Ramos (cell line): ENCODE measurements around the gene IL26.
"Not testable (repeated sequence)": the region's sequence is repeated elsewhere in the genome, so short reads cannot be mapped to it uniquely, and the experiment has no call there.

Experiments used
- in situ Hi-C: fragments of 300-500 bp; cut with MboI; formaldehyde crosslinking; loops from one replicate; pipeline ENCODE4 v1.14.3; 2022; ENCODE audit warnings: low sequenced_read_pairs; ENCODE audit not compliant: unreplicated experiment

IL26 gene

DNA sequence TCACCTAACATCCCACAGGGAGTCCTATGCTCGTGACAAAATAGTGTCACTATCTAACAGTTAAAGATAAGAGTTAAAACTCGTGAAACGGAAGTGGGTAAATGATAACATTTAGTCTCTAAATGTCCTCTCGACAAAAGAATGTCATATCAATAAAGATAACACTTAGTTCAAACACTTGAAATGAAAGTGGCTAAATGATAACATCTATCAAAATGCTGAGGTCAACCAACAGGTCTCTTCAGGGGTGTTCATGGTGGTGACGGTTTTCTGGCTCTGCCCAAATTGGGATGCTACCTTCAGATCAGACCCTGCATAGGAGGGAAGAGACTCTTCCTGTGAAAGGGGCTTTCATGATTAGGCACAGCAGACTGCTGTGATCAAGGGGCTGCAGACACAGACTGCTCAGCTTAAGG is 22.1 kb downstream of the IL26 start:
- in situ Hi-C loops = no loop called here

DNA sequence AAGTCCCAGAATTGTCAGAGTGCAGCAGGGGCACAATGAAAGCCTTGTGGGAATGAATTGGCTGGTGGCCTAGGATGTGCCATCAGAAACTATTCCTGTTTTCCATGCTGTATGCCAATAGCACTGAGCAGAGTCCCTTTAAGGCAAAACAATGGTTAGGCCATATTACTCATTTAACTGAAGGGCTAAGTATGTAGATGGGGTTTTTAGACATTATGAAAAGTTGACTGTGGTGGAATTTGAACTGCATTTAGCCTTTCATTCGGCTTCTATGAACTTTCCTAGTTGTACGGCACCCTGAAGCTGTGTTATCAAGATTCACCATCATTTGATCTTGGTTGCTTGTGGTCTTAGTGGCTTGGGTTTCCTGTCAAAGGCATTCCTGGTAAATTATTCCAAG is 24.8 kb downstream of the IL26 start:
- in situ Hi-C loops = no loop called here

DNA sequence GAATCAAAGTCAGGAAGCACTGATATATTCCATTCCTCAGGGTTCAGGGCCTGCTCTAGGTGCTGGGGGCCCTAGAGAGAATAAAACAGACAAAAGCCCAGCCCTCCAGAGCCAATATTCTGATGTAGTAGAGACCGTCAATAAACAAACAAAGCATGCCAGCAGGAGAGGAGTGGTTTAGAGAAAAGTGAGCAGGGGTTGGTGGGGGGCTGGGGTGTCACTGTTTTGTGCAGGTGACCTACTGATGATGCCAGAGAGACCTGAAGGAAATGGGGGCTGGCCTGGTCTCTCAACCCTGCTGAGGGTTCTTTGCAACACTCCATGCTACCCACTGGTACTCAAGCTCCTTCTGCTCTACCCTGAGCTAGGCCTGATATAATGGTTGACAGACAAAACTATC is 26.5 kb downstream of the IL26 start:
- in situ Hi-C loops = no loop called here

DNA sequence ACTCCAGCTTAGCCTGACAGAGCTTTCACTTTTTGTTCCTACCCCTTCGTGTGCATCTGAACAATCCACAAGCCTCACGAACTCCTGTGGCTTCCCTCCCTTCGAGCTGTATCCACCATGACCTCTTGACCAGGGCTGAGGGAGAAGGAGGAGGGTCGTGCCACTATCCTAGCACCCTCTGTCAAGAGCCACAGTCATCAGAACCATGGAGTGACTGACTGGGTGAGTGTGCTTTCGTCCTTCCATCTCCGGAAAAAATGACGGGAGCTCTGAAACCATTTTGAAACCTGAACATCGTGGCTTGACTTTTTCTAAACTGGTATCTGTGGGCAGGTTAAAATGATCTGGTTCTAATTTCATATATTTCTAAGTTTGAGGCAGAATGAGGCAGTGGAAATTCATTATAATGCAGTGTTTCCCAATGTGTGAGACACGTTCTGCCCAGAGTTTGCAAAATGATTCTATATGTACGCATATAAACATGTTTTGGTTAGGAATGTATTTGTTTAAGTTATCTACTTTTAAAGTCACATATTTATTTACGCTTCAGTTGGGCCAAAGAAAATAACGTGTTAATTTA is 27.0 kb downstream of the IL26 start:
- in situ Hi-C loops = no loop called here

DNA sequence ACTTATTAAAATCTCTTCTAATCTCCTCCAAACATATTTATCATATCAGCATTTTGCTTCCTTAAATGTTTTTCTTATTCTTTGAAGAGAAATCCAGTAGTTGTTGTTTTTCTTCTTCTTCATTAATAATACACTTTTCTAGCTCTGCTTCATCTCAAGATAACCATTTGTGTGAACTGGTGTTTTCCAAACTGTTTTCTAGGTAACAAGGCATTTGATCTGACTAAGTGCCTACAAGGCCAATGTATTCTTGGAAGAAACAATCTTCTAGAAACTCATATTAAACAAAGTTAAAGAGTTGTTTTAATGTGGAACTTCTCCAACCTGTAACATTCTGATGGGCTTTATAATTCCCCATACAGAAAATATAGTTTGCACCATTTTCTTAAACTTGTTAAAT is 35.3 kb downstream of the IL26 start:
- in situ Hi-C loops = no loop called here

DNA sequence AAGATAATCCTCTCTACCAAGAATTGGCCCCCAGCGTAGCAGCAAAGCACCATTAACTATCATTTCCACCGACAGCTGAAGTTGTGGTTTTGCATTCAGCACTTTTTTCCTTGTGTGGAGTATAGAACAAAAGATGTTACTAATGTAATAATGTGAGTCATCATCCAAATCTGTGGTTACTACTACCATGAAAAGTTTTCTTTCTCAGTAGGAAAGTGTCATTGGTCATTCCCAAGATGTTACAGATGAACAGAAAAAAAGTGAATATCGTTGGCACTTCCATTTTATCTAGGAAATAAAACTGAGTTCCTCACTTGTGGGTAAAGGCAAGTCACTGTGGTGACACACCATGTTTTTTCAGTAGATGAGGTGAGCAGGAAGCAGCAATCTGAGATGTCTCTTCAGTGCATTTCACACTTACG is 35.8 kb downstream of the IL26 start:
- in situ Hi-C loops = no loop called here

DNA sequence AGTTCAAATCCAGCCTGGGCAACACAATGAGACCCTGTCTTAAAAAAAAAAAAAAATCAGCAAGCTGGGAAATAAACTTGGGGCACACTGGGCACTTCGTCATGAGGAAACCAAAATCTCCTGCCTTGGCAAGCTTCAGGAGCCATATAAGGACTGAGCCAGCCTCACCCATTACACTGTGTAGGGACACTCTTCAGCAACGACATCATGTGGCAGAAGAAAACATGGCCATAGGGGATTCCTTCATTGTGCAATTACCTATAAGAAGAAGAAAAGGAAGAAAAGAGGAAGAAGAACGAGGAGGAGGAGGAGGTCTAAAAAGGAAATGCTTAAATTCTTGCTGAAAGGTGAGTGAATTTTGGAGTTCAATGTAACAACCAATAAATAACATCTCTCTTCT is 40.0 kb downstream of the IL26 start:
- in situ Hi-C loops = no loop called here

DNA sequence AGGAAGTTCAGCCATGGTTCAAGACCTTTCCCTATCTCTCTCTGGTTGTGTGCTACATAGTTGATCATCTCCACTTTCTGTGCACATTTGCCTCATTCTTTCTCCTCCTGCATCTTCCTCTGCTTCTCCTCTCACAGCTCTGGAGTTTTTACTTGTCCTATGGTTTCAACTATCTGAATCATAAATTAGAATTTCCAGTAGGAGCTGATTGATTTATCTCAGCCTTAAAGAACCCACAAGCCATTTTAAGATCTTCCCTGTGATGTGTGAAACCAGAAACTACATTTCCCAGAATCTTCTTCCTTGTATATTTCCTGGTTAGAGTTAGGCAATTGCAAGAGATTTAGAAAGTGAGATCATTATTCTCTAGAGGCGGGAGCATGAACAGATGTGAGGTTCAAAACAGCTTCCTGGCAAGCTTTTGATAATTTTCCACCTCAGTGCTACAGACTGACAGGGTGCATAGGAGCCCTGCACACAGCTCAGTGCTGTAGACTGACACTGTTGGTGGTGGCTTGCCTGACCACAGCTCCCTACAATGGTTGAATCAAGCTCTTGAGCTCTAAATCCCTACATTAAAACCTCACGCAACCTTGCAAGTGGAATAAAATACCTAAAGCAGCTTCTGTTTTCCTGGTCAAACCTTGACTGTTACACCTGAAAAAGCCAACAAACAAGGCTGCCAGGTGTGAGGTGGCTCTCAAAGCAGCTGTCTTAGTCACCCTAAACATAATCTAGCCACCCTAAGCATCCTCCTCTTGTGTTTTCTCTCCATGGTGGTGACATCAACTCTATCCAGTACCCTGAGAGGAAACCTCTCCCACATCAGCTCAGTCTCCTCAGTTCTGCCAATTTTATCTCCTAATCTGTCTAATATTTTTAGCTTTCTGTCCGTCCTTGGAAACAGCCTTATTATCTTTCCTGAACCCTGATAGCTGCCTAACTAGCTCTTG is 44.5 kb downstream of the IL26 start:
- in situ Hi-C loops = no loop called here

DNA sequence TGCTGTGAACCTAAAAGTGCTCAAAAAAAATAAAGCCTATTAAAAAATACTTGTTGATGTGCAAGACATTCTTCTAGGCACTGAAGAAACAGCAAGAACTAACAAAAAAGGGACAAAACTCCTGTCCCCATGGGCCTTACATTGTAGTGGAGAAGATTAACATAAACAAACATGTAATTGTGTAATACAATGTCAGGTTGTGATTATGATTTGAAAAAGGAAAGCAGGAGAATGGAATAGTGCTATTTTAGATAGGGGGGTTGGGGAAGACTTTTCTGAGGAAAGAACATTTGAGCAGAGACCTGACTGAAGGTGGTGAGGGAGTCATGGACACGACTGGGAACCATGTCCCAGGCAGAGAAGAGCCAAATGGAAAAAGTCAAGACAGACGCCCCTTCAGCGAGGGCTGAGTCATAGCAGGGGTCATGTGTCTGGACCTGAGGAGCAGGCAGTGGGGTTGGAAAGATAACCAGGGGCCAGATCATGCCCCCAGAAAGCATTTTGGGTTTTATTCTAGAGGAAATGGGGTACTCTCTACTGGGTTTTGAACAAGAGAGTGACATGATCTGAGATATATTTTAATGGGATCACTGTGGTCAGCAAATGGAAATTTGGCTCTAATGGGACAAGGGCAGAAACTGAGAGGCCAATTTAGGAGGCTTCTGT is 46.7 kb downstream of the IL26 start:
- in situ Hi-C loops = no loop called here

DNA sequence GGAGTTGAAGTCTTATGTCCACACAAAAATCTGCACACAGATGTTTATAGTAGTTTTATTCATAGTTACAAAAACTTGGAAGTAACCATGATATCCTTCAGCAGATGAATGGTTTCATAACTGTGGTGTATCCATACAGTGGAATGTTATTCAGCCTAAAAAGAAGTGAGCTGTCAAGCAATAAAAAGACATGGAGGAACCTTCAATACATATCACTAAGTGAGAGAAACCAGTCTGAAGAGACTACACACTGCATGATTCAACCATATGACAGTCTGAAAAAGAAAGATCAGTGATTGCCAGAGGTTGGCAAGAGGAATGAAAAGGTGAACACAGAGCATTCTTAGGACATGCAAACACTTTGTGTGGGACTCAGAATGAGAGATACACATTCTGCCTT is 47.4 kb downstream of the IL26 start:
- in situ Hi-C loops = no loop called here

DNA sequence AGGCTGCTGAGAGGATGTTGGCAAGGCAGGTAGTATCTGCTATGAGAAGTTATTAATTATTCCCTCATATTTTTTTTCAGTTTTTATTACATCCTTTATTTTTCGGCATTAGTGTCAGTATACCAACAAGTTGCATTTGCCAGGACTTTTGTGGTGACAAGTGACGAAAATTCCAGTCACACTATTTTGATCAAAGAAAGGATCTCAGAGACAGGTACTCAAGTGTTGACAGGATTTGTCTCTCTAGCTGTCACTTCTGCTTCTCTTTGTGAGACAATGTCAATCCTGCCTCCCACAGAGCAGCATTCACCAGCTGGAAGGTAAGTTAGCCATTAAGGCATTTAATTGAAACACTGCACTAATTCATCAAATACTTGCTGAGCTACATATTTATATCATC is 48.0 kb downstream of the IL26 start:
- in situ Hi-C loops = no loop called here

DNA sequence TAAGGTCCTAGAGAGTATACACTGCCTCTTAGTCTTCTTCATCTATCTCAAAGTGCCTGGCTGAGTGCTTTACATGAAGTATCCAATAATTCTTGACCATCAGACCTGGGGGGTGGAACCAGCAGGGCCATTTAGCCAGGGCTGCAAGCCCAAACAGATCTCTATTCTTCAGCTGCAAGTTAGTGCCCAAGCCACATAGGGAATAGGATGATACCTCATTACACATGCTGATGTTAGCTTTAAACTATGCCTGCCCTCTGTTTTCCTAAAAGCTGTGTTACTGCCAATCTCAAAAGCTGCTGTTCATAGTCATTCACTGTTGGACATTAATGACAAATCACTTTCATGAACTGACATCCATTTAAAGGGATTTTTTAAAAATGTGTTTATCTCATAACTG is 49.4 kb downstream of the IL26 start:
- in situ Hi-C loops = no loop called here

DNA sequence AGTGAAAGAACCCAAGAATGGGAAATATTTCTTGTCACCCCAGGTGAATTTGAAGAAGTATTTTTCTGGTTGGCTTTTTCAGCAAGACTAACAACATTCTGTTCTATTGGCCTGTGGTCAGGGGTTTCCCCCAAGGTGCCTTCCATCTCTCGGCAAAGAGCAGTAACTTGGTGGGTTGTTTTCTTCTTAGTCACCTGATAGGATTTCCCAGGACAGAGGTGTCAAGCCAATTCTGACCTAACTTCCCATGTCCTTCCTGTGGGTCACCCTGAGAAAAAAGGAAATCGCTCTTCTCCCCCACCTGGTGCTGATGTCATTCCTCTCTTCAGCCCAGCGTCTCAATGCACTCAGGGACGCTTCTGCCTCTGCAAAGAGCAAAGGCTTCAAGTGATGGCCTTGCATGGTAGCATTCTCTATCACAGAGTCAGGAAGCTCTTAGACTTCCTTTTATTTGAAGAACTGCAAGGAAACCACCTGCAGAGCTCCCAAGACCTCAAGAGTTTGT is 50.0 kb downstream of the IL26 start:
- in situ Hi-C loops = no loop called here

DNA sequence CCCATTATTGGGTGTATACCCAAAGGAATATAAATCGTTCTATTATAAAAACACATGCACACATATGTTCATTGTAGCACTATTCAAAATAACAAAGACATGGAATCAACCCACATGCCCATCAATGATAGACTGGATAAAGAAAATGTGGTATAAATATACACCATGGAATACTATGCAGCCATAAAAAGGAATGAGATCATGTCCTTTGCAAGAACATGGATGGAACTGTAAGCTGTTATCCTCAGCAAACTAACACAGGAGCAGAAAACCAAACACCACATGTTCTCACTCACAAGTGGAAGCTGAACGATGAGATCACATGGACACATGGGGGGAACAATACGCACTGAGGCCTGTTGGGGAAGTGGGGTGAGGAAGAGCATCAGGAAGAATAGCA is 50.8 kb downstream of the IL26 start:
- in situ Hi-C loops = not testable (repeated sequence)

DNA sequence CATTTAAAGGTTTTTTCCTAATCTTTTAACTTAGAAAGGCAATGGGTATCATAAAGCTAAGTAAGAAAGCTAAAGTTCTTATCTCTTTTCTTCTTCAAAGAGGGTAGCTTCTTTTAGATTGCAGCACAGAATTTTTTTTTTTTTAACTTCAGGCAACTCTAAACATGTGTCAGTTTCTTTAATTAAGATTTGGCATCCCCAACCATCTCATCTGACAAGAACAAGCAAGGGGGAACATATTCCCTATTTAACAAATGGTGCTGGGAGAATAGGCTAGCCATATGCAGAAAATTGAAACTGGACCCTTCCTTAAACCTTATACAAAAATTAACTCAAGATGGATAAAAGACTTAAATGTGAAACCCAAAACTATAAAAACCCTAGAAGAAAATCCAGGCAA is 51.8 kb downstream of the IL26 start:
- in situ Hi-C loops = no loop called here

DNA sequence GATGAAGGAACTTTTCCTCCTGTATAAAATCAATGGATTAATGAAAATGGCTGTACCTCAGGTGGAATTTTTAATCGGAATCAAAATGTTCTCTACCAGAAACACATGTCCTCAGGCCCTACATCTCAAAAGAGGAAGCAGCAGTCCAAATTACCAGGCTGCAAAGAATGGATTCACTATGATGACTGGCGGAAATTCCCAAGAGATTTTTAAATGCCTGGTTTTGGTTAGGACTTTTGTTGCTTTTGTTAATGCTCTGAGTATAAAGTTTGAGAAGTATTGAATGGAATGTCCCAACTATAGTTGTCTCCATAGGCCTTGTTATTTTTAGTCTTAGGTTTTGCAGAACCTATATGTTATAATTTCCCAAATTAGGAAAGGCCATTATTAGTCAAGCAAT is 54.9 kb downstream of the IL26 start:
- in situ Hi-C loops = no loop called here

DNA sequence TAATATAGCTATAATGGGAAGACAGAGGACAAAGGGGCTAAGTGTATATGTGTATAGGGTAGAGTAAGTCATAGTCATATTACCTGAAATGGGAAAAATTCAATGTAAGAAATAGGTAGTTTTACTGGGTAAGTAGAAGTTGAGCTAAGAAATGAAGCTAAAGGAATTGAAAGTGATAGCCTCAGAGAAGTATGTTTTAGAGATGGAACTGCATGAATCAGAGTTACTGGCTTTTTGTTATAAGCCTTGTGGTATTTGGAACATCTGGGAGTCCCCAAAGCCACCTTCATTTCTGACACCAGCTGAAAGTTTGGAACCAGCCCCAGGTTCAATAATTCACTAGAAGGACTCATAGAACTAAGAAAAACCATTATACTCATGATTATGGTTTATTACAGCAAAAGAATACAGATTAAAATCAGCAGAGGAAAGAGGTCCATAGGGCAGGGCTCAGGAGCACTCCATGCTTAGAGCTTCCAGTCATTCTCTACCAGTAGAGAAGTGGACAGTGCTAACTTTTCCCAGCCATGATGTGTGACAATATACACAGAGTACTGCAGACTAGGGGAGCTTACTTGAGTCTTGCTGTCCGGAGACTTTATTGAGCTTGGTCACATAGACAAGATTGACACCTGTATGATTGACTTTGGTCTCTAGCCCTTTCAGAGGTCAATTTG is 56.3 kb downstream of the IL26 start:
- in situ Hi-C loops = no loop called here

DNA sequence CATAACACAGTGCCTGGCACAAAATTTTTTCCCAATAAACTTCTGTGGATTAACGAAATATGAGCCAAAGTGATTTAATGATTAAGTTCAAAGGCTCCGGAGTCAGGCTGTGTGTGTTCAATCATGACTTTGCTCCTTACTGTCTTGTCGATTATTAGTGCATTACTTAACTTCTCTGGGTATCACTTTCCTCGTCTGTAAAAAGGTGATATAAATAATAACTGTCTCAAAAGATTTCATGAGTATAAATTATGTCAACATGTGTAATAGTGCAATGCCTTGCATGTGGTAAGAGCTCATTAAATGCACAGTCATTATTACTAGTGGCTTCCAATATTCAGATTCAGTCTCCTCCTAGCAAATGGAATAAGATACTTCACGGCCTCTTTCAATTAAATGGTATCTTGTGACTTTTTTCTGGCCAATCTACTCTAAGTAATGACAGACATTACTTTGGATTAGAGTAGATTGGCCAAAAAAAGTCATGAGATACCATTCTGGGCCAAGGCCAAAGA is 59.2 kb downstream of the IL26 start:
- in situ Hi-C loops = no loop called here

DNA sequence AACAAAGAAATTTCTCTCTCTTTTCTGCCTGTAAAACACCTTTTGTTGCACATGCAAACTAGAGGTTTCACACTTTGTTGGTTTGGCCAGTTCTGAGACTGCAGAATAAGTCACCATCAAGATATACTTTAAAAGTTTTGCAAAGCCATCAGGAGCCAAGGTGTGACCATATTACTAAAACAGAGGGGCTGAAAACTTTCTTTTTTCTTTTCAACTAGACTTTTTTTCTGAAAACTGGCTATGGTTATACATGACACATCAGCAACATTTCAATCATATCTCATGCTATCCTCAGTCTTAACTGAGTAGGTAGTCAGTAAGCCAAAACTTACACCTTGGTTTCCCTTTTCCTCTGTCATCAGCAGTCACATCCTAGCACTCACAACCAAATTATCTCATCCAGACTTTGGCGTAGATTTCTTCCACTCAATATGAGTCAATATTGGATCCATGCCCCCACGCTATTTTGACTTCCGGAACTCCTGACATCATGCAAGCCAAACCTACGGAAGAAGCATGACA is 62.0 kb downstream of the IL26 start:
- in situ Hi-C loops = no loop called here

DNA sequence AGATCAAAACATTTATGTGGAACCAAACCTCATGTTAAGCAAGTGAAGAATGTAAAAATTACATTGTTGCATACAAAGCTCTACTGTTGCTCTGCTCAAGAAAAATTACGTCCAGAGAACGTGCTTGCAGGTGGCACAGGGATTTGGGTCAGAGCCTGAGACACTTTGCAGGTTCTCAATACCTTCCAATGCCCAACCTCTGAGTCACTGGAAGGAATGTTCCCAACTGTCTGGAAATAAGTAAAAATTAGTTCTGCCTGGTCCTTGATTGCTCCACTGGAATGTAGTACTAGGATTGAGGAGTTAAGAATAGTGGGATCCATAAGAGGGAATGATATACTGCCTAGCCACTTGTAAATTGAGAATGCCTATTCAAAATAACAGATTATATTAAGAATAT is 63.2 kb downstream of the IL26 start:
- in situ Hi-C loops = no loop called here
